Measurements from ENCODE around the gene GRHL1. TPM values are rescaled to one million over a fixed set of nuclear protein-coding genes. Genes with fewer than 3 reads are reported as not detected.

GRHL1 gene
- total and polyA plus RNA-seq, 2 experiments from 2014 or later: 0.32 to 0.45 TPM

GRCh38 chr2:9979977-9980376 lies 28.5 kb downstream of the GRHL1 start:
- H3K4me3 ChIP-seq: no peak overlapping the region
- no peak overlapping the region for H3K9ac ChIP-seq
- no peaks in the 10 kb centered on the region for H3K36me3 ChIP-seq (ENCODE audit: low read depth)
- H3K4me2 ChIP-seq (ENCODE audit: unreplicated experiment): peak overlapping the region; percentile 28
- no peak overlapping the region for H2AFZ ChIP-seq
- in situ Hi-C loops (cut with MboI): no loop called here
- no peaks in the 10 kb centered on the region for H3K9me3 ChIP-seq (ENCODE audit: low read depth)
- H3K79me2 ChIP-seq (ENCODE audit: insufficient read depth): no peaks in the 10 kb centered on the region
- TF ChIP-seq EZH2 (IDR thresholded peaks at IDR 0.05; ENCODE audit: insufficient read depth, poor library complexity, severe bottlenecking): no peak
- no peak for TF ChIP-seq EZH2phosphoT487 (IDR thresholded peaks at IDR 0.05; ENCODE audit: insufficient read depth, low read depth)
- H3K4me1 ChIP-seq (ENCODE audit: insufficient read depth): peaks cover 65% of the 10 kb centered on the region
- H3F3A ChIP-seq (ENCODE audit: insufficient read depth): peaks cover 65% of the 10 kb centered on the region
- peak overlapping the region; percentile 7; the same call in 1 of the 2 replicates for H3K27ac ChIP-seq
- 89 to 93% methylated on average over 6 of the region's 6 CpGs for WGBS, 2 experiments (ENCODE audit: low coverage in 1 of 2, low lambda C conversion rate in 2 of 2, missing lambda C conversion rate in 2 of 2)
- DNase-seq: no peak
- H3K27me3 ChIP-seq (replicated peaks; ENCODE audit: insufficient read depth): no peaks in the 10 kb centered on the region
- no peaks in the 10 kb centered on the region for H4K20me1 ChIP-seq (ENCODE audit: insufficient read depth)
- H3K9me2 ChIP-seq (ENCODE audit: insufficient read depth): no peaks in the 10 kb centered on the region

- H3K4me2 ChIP-seq (ENCODE audit: unreplicated experiment): peak overlapping the region; percentile 28
Observed at GRCh38 chr2:9980520-9980919, 29.0 kb downstream of the GRHL1 start.

GRCh38 chr2:9981655-9982054 lies 30.2 kb downstream of the GRHL1 start:
- Histone ChIP-seq H3K27me3 (replicated peaks; ENCODE audit: insufficient read depth) (no peaks in the 10 kb centered on the region), H3F3A (ENCODE audit: insufficient read depth) (peaks cover 63% of the 10 kb centered on the region), H3K79me2 (ENCODE audit: insufficient read depth) (no peaks in the 10 kb centered on the region), H2AFZ (no peak overlapping the region), H3K4me3 (peak overlapping the region; percentile 20; the same call in 1 of the 2 replicates), H3K9me3 (ENCODE audit: low read depth) (no peaks in the 10 kb centered on the region), H3K27ac (peak overlapping the region; percentile 76), H3K9me2 (ENCODE audit: insufficient read depth) (no peaks in the 10 kb centered on the region), H3K36me3 (ENCODE audit: low read depth) (no peaks in the 10 kb centered on the region), H3K9ac (0 out of 2 replicates have a peak overlapping the region, but pooled peaks have one; percentile 25), H3K4me2 (ENCODE audit: unreplicated experiment) (peak overlapping the region; percentile 55), H4K20me1 (ENCODE audit: insufficient read depth) (no peaks in the 10 kb centered on the region), H3K4me1 (ENCODE audit: insufficient read depth) (peaks cover 65% of the 10 kb centered on the region)
- TF ChIP-seq EZH2 (IDR thresholded peaks at IDR 0.05; ENCODE audit: insufficient read depth, poor library complexity, severe bottlenecking) (no peak), EZH2phosphoT487 (IDR thresholded peaks at IDR 0.05; ENCODE audit: insufficient read depth, low read depth) (no peak)
- in situ Hi-C loops (cut with MboI): no loop called here
- WGBS, 2 experiments (ENCODE audit: low coverage in 1 of 2, low lambda C conversion rate in 2 of 2, missing lambda C conversion rate in 2 of 2): 68 to 69% methylated on average over 3 of the region's 3 CpGs
- peak; percentile 68 for DNase-seq

More at GRCh38 chr2:9980520-9980919, 29.0 kb downstream of the GRHL1 start:
- Histone ChIP-seq H3F3A (ENCODE audit: insufficient read depth) (peaks cover 65% of the 10 kb centered on the region), H3K27me3 (replicated peaks; ENCODE audit: insufficient read depth) (no peaks in the 10 kb centered on the region), H3K4me3 (no peak overlapping the region), H3K27ac (peak overlapping the region; percentile 7; the same call in 1 of the 2 replicates), H3K9me3 (ENCODE audit: low read depth) (no peaks in the 10 kb centered on the region), H4K20me1 (ENCODE audit: insufficient read depth) (no peaks in the 10 kb centered on the region), H3K9ac (no peak overlapping the region), H3K4me1 (ENCODE audit: insufficient read depth) (peaks cover 68% of the 10 kb centered on the region), H3K79me2 (ENCODE audit: insufficient read depth) (no peaks in the 10 kb centered on the region), H3K9me2 (ENCODE audit: insufficient read depth) (no peaks in the 10 kb centered on the region), H2AFZ (no peak overlapping the region), H3K36me3 (ENCODE audit: low read depth) (no peaks in the 10 kb centered on the region)
- 50 to 60% methylated on average over 2 of the region's 2 CpGs for WGBS, 2 experiments (ENCODE audit: low coverage in 1 of 2, low lambda C conversion rate in 2 of 2, missing lambda C conversion rate in 2 of 2)
- TF ChIP-seq EZH2phosphoT487 (IDR thresholded peaks at IDR 0.05; ENCODE audit: insufficient read depth, low read depth): no peak
- TF ChIP-seq EZH2 (IDR thresholded peaks at IDR 0.05; ENCODE audit: insufficient read depth, poor library complexity, severe bottlenecking): no peak
- in situ Hi-C loops (cut with MboI): no loop called here
- no peak for DNase-seq

- H3K27ac ChIP-seq: peak overlapping the region; percentile 76
- peak; percentile 92 for DNase-seq
- no peaks in the 10 kb centered on the region for H3K9me2 ChIP-seq (ENCODE audit: insufficient read depth)
- peak overlapping the region; percentile 17; the same call in 1 of the 2 replicates for H2AFZ ChIP-seq
- 1 to 3% methylated on average over 8 of the region's 8 CpGs for WGBS, 2 experiments (ENCODE audit: low coverage in 1 of 2, low lambda C conversion rate in 2 of 2, missing lambda C conversion rate in 2 of 2)
- peak overlapping the region; percentile 20 for H3K4me3 ChIP-seq
- no peaks in the 10 kb centered on the region for H4K20me1 ChIP-seq (ENCODE audit: insufficient read depth)
- peaks cover 62% of the 10 kb centered on the region for H3F3A ChIP-seq (ENCODE audit: insufficient read depth)
- peak overlapping the region; percentile 55 for H3K4me2 ChIP-seq (ENCODE audit: unreplicated experiment)
- H3K4me1 ChIP-seq (ENCODE audit: insufficient read depth): peaks cover 65% of the 10 kb centered on the region
- no peaks in the 10 kb centered on the region for H3K27me3 ChIP-seq (replicated peaks; ENCODE audit: insufficient read depth)
- H3K36me3 ChIP-seq (ENCODE audit: low read depth): no peaks in the 10 kb centered on the region
- no peak for TF ChIP-seq EZH2 (IDR thresholded peaks at IDR 0.05; ENCODE audit: insufficient read depth, poor library complexity, severe bottlenecking)
- no peak for TF ChIP-seq EZH2phosphoT487 (IDR thresholded peaks at IDR 0.05; ENCODE audit: insufficient read depth, low read depth)
- no peaks in the 10 kb centered on the region for H3K79me2 ChIP-seq (ENCODE audit: insufficient read depth)
- in situ Hi-C loops (cut with MboI): no loop called here
- H3K9me3 ChIP-seq (ENCODE audit: low read depth): no peaks in the 10 kb centered on the region
- H3K9ac ChIP-seq: peak overlapping the region; percentile 38
Observed at GRCh38 chr2:9982248-9982647, 30.8 kb downstream of the GRHL1 start.

Measured in GM23248 (cell line).